K562 (cell line): ENCODE data around the gene DEPDC1B. TPM values are rescaled to one million over a fixed set of nuclear protein-coding genes. Genes with fewer than 3 reads are reported as not detected.

ENCODE experiments used
- ATAC-seq: fragments of 200-7000 bp; cut with Tn5 transposase; 3 replicates; pipeline ENCODE4 v1.9.1; 2020; ENCODE audit warnings: moderate library complexity
- BruUV-seq: library from RNA; stranded (reverse); fragments of 400-500 nt; replicated peaks from 2 replicates; lab custom pipeline; 2021; lab: Mats Ljungman, UMichigan
- CTCF ChIA-PET: fragments of 300-600 bp; formaldehyde crosslinking; extraction: SDS; loops from one replicate; lab custom pipeline; 2021; ENCODE audit warnings: low intra/inter-chr PET ratio; lab: Yijun Ruan, JAX
- POLR2A ChIA-PET: fragments of 300-600, 350-650 bp; sonication (Branson Sonifier 250); formaldehyde crosslinking; extraction: SDS; loops from one replicate; lab custom pipeline; 2021; ENCODE audit warnings: antibody characterized with exemption, inconsistent platforms; lab: Yijun Ruan, JAX
- DNase-seq, 4 experiments: peaks; one replicate each; pipeline versions ENCODE4 v3.0.0 to v3.0.0-alpha.2; 2011 to 2018; ENCODE audit warnings: low spot score in 3 of 4, mixed read lengths in 3 of 4; ENCODE audit errors: extremely low read depth in 1 of 4
- FAIRE-seq: peaks from 2 replicates; lab custom pipeline; 2011; peaks lifted over from hg19 to GRCh38; lab: Jason Lieb, UNC
- H2AFZ ChIP-seq: 2 replicates; pipeline ENCODE4 v1.6.0; 2011; ENCODE audit warnings: low read depth, low read length, control low read depth, inconsistent platforms
- H3K27ac ChIP-seq: fragments of 200-600 bp; 3 replicates; pipeline ENCODE4 v1.8.0; 2011; ENCODE audit warnings: low read depth, mild to moderate bottlenecking, control low read depth, inconsistent platforms, low read length, moderate library complexity, mixed read lengths; ENCODE audit errors: extremely low read depth
- H3K27me3 ChIP-seq, 2 experiments: fragments of 300-600 bp in 1 of 2; 2 replicates in 1 of 2; 3 replicates in 1 of 2; pipeline versions ENCODE4 v1.6.0 to v1.8.0; 2011; ENCODE audit warnings: inconsistent platforms in 2 of 2, low read length in 2 of 2, mild to moderate bottlenecking in 1 of 2, mixed read lengths in 1 of 2, moderate library complexity in 1 of 2; ENCODE audit not compliant: control insufficient read depth in 2 of 2, insufficient read depth in 2 of 2
- H3K36me3 ChIP-seq: fragments of 300-600 bp; 3 replicates; pipeline ENCODE4 v1.8.0; 2011; ENCODE audit warnings: mild to moderate bottlenecking, low read length, inconsistent platforms; ENCODE audit not compliant: control insufficient read depth, insufficient read depth
- H3K4me1 ChIP-seq, 2 experiments: fragments of 200-600 bp in 1 of 2; replicated peaks in 1 of 2; 2 replicates in 1 of 2; 3 replicates in 1 of 2; pipeline versions ENCODE4 v1.5.1 to v1.8.0; 2011; ENCODE audit warnings: inconsistent platforms in 2 of 2, low read length in 2 of 2, mild to moderate bottlenecking in 1 of 2, mixed read lengths in 1 of 2, moderate library complexity in 1 of 2; ENCODE audit not compliant: control insufficient read depth in 2 of 2, insufficient read depth in 2 of 2
- H3K4me2 ChIP-seq: 2 replicates; pipeline ENCODE4 v1.6.1; 2011; ENCODE audit warnings: low read length, control low read depth, inconsistent platforms, mixed read lengths; ENCODE audit not compliant: insufficient read depth
- H3K4me3 ChIP-seq: fragments of 200-600 bp; sonication (generic), shearing (Covaris generic); 2 replicates; pipeline ENCODE4 v1.5.1; 2016; ENCODE audit warnings: control low read depth, inconsistent platforms
- H3K79me2 ChIP-seq: fragments of 200-600 bp; 3 replicates; pipeline ENCODE4 v1.8.0; 2011; ENCODE audit warnings: low read length, inconsistent platforms; ENCODE audit not compliant: control insufficient read depth, insufficient read depth
- H3K9ac ChIP-seq, 2 experiments: 2 replicates each; pipeline versions ENCODE4 v1.6.0 to v1.6.1; 2011; ENCODE audit warnings: low read depth in 2 of 2, low read length in 2 of 2, control low read depth in 1 of 2, inconsistent platforms in 1 of 2, mild to moderate bottlenecking in 1 of 2, mixed read lengths in 1 of 2; ENCODE audit not compliant: insufficient read depth in 1 of 2
- H3K9me1 ChIP-seq: one replicate; pipeline ENCODE4 v1.6.0; 2011; ENCODE audit warnings: inconsistent platforms, mild to moderate bottlenecking, low read length, moderate library complexity; ENCODE audit not compliant: control insufficient read depth, insufficient read depth
- H3K9me3 ChIP-seq: replicated peaks from 2 replicates; pipeline ENCODE4 v1.5.1; 2011; ENCODE audit warnings: low read depth, low read length, inconsistent platforms; ENCODE audit not compliant: control insufficient read depth, insufficient read depth
- H4K20me1 ChIP-seq: replicated peaks from 2 replicates; pipeline ENCODE4 v1.6.1; 2011; ENCODE audit warnings: low read length, inconsistent platforms, mixed read lengths; ENCODE audit not compliant: control insufficient read depth, insufficient read depth
- ATF1 ChIP-seq, 2 experiments: fragments of 450-650 bp in 1 of 2; IDR thresholded peaks; 2 replicates each; pipeline ENCODE4 v1.6.1; 2016; ENCODE audit warnings: missing compliant biosample characterization in 1 of 2, missing genetic modification characterization in 1 of 2
- CREB1 ChIP-seq, 2 experiments: sonication (generic) in 1 of 2; formaldehyde crosslinking in 1 of 2; IDR thresholded peaks; 2 replicates each; pipeline versions ENCODE4 v1.6.1 to v1.8.0; 2012 to 2022; ENCODE audit warnings: inconsistent platforms in 1 of 2, mild to moderate bottlenecking in 1 of 2, missing genetic modification reagents in 1 of 2, moderate library complexity in 1 of 2
- MECOM ChIP-seq: fragments of 250-450 bp; sonication (Bioruptor Pico); IDR thresholded peaks from 2 replicates; pipeline ENCODE4 v1.8.0; 2022; ENCODE audit warnings: inconsistent platforms
- SP2 ChIP-seq: IDR thresholded peaks from 2 replicates; pipeline ENCODE4 v1.6.1; 2011; ENCODE audit warnings: mild to moderate bottlenecking, low read depth, low read length, moderate library complexity; ENCODE audit not compliant: poor library complexity, severe bottlenecking; ENCODE audit errors: extremely low read depth
- SREBF2 ChIP-seq: sonication (generic); formaldehyde crosslinking; IDR thresholded peaks from 2 replicates; pipeline ENCODE4 v1.4.0; 2020; ENCODE audit warnings: mild to moderate bottlenecking, missing genetic modification reagents
- STAT5B ChIP-seq: fragments of 250-450 bp; sonication (Bioruptor Pico); IDR thresholded peaks from 2 replicates; pipeline ENCODE4 v1.8.0; 2021; ENCODE audit warnings: mild to moderate bottlenecking, inconsistent platforms
- TAF9B ChIP-seq: fragments of 450-650 bp; IDR thresholded peaks from 2 replicates; pipeline ENCODE4 v1.6.1; 2018; ENCODE audit warnings: mild to moderate bottlenecking; ENCODE audit not compliant: partially characterized antibody
- ZNF436 ChIP-seq: fragments of 250-450, 450-650 bp; sonication (Bioruptor Pico); formaldehyde crosslinking; IDR thresholded peaks from 2 replicates; pipeline ENCODE4 v1.7.0; 2020; ENCODE audit warnings: mild to moderate bottlenecking
- WGBS: fragments of 100-300 bp; shearing (Covaris generic); methylation state at CpG from one replicate; pipeline ENCODE4 v1.1.6; 2016; ENCODE audit warnings: low coverage, mixed read lengths; ENCODE audit not compliant: insufficient coverage; ENCODE audit errors: missing lambda C conversion rate; 5-methylcytosine and 5-hydroxymethylcytosine counted together
- in situ Hi-C: fragments of 300-500 bp; cut with MboI; formaldehyde crosslinking; loops from 4 replicates; pipeline ENCODE4 v1.15.0; 2018; ENCODE audit warnings: inconsistent platforms, mixed read lengths
- intact Hi-C: fragments of 100-400 bp; cut with micrococcal nuclease; formaldehyde crosslinking; loops from 2 replicates; pipeline ENCODE4 v1.14.2; 2022
- polyA plus RNA-seq, 8 experiments: library from polyadenylated mRNA; depleted of rRNA in 4 of 8; stranded (reverse) in 5 of 8; unstranded in 3 of 8; fragments of >200 nt; fragmentation: Nextera tagmentation in 2 of 8; fragmentation: Illumina TruSeq in 1 of 8; extraction: Ambion mirVana in 2 of 8; extraction: Trizol in 1 of 8; gene quantifications; 2 replicates each; pipeline versions ENCODE4 v1.2.1 to v1.2.3, GENCODE V29; 2011 to 2014; ENCODE audit warnings: inconsistent platforms in 1 of 8, missing spikeins in 1 of 8
- total RNA-seq, 7 experiments: library from RNA; depleted of rRNA in 6 of 7; stranded (reverse); fragments of >200 nt in 6 of 7; fragmentation: Illumina TruSeq in 2 of 7; extraction: Trizol in 2 of 7; gene quantifications; 2 replicates each; pipeline versions ENCODE4 v1.2.1 to v1.2.3, GENCODE V29; 2011 to 2021; ENCODE audit warnings: low replicate concordance in 1 of 7
- TF ChIP-seq, protein P1 (sequence below): fragments of 250-450 bp; sonication (Bioruptor Pico); IDR thresholded peaks from 2 replicates; pipeline ENCODE4 v1.5.1; 2021; ENCODE audit warnings: mild to moderate bottlenecking

The DEPDC1B gene
- total and polyA plus RNA-seq, 9 of the 15 experiments (the other 6 are each of a cell fraction or from before 2014, with no cell fraction given) = 36.0 to 67.2 (median 44.5) TPM

DNA sequence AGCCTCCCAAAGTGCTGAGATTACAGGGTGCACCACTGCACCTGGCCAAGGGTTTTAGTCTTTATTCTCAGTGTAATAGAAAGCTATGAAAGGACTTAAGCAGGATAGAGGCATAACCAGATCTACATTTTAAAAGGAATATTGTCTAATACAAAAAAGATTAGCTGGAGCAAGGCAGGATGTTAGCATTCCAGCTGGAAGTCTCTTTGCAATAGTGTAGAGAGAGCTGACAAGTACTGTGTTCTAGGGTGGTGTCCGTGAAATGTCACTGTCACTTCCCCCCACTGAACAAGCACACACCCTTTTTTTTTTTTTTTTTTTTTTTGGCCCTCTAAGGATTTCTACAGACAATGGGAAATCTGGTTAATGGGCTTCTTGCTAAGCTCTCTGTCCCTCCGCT, 24.2 kb upstream of the DEPDC1B start:
- DNase-seq (no peak), FAIRE-seq (no peak), ATAC-seq (no peak)
- TF ChIP-seq, protein P1, sequence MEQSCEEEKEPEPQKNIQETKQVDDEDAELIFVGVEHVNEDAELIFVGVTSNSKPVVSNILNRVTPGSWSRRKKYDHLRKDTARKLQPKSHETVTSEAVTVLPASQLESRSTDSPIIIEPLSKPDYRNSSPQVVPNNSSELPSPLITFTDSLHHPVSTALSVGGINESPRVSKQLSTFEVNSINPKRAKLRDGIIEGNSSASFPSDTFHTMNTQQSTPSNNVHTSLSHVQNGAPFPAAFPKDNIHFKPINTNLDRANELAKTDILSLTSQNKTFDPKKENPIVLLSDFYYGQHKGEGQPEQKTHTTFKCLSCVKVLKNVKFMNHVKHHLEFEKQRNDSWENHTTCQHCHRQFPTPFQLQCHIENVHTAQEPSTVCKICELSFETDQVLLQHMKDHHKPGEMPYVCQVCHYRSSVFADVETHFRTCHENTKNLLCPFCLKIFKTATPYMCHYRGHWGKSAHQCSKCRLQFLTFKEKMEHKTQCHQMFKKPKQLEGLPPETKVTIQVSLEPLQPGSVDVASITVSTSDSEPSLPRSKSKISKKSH = no peak
- TF ChIP-seq CREB1 (IDR thresholded peaks at IDR 0.05) = no peak
- no peak for TF ChIP-seq CREB1 (CRISPR knock-in tag; IDR thresholded peaks at IDR 0.05)
- TF ChIP-seq STAT5B = no peak
- no peak for TF ChIP-seq MECOM (CRISPR knock-in tag)
- TF ChIP-seq ZNF436 (CRISPR knock-in tag) = no peak
- TF ChIP-seq TAF9B = no peak
- no peak for TF ChIP-seq ATF1 (CRISPR knock-in tag; IDR thresholded peaks at IDR 0.05)
- no peak for TF ChIP-seq ATF1 (tag; IDR thresholded peaks at IDR 0.05)
- TF ChIP-seq SP2 = no peak
- TF ChIP-seq SREBF2 = no peak
- ChIA-PET CTCF (no interaction called here), POLR2A (interaction anchor here (0.6 to 1.2 kb wide), 3 partner anchors 20 to 23 kb away, joined by 3 to 4 read pairs (median 3); partner anchors contain the start of gene DEPDC1B)
- Histone ChIP-seq H3K27ac (no peak overlapping the region), H3K4me3 (no peak overlapping the region), H3K9ac (no peak overlapping the region), H3K36me3 (no peaks in the 10 kb centered on the region), H2AFZ (no peak overlapping the region), H4K20me1 (no peaks in the 10 kb centered on the region), H3K9me3 (no peaks in the 10 kb centered on the region), H3K4me1 (no peaks in the 10 kb centered on the region), H3K79me2 (no peaks in the 10 kb centered on the region), H3K9me1 (no peaks in the 10 kb centered on the region), H3K27me3 (peaks cover 0 to under 1% of the 10 kb centered on the region in 2 experiments; a peak in 1 of 5 replicates), H3K4me2 (no peak overlapping the region)
- 32% methylated on average over 2 of the region's 2 CpGs for WGBS
- in situ Hi-C loops = no loop called here
- BruUV-seq = no TSS peak
- intact Hi-C loops = no loop called here
